HCT116 (cell line): ENCODE results near the gene PFN3. TPM values are rescaled to one million over a fixed set of nuclear protein-coding genes. Genes with fewer than 3 reads are reported as not detected.

Experiments used
- ATAC-seq: fragments of 200-7000 bp; cut with Tn5 transposase; 2 replicates; pipeline ENCODE4 v1.9.1; 2020; ENCODE audit warnings: mild to moderate bottlenecking, moderate library complexity
- BruUV-seq: library from RNA; stranded (reverse); fragments of 400-500 nt; replicated peaks from 2 replicates; lab custom pipeline; 2021; lab: Mats Ljungman, UMichigan
- CTCF ChIA-PET: fragments of 300-600 bp; sonication (Branson Sonifier 250); formaldehyde crosslinking; loops from one replicate; lab custom pipeline; 2021; ENCODE audit warnings: antibody characterized with exemption; lab: Charles Lee
- POLR2A ChIA-PET: fragments of 300-600, 350-600 bp; sonication (Branson Sonifier 250); formaldehyde crosslinking; loops from one replicate; lab custom pipeline; 2021; ENCODE audit warnings: antibody characterized with exemption; lab: Charles Lee
- RAD21 ChIA-PET, 2 experiments: fragments of 300-600 bp; sonication (Branson Sonifier 250); formaldehyde crosslinking; loops; one replicate each; lab custom pipeline; 2023; ENCODE audit warnings: low total read pairs in 2 of 2; ENCODE audit not compliant: uncharacterized antibody in 2 of 2, unreplicated experiment in 2 of 2, low non-redundant PET in 1 of 2; lab: Charles Lee
- DNase-seq: peaks from one replicate; pipeline ENCODE4 v3.0.0-alpha.2; 2010; ENCODE audit warnings: low read depth, low spot score
- H2AFZ ChIP-seq: fragments of 200-600 bp; shearing (Covaris generic), sonication (generic); 2 replicates; pipeline ENCODE4 v1.6.1; 2017; ENCODE audit warnings: low read depth, mixed run types, mixed read lengths, antibody characterized with exemption, low read length; ENCODE audit not compliant: poor library complexity, severe bottlenecking
- H3K27ac ChIP-seq: 2 replicates; pipeline ENCODE4 v1.5.1; 2012; ENCODE audit warnings: low read depth, low read length
- H3K27me3 ChIP-seq: fragments of 200-600 bp; sonication (generic); 2 replicates; pipeline ENCODE4 v1.6.1; 2016; ENCODE audit warnings: mixed run types, low read length, mixed read lengths; ENCODE audit not compliant: insufficient read depth
- H3K36me3 ChIP-seq, 2 experiments: fragments of 200-500 bp in 1 of 2; fragments of 200-600 bp in 1 of 2; sonication (Bioruptor generic) in 1 of 2; sonication (generic) in 1 of 2; 2 replicates each; pipeline versions ENCODE4 v1.5.1 to v1.6.1; 2014 to 2016; ENCODE audit warnings: low read length in 2 of 2, inconsistent platforms in 1 of 2, mixed read lengths in 1 of 2, mixed run types in 1 of 2; ENCODE audit not compliant: insufficient read depth in 2 of 2, control insufficient read depth in 1 of 2
- H3K4me1 ChIP-seq, 2 experiments: fragments of 200-600 bp in 1 of 2; sonication (generic) in 1 of 2; 2 replicates each; pipeline versions ENCODE4 v1.5.1 to v1.6.1; 2012 to 2017; ENCODE audit warnings: low read length in 2 of 2, inconsistent platforms in 1 of 2, mild to moderate bottlenecking in 1 of 2, mixed read lengths in 1 of 2, mixed run types in 1 of 2, moderate library complexity in 1 of 2; ENCODE audit not compliant: insufficient read depth in 2 of 2, control insufficient read depth in 1 of 2
- H3K4me2 ChIP-seq: fragments of 200-600 bp; sonication (generic); 2 replicates; pipeline ENCODE4 v1.6.1; 2017; ENCODE audit warnings: mixed run types, low read length, mixed read lengths
- H3K4me3 ChIP-seq, 2 experiments: fragments of 200-600 bp in 1 of 2; sonication (generic) in 1 of 2; replicated peaks in 1 of 2; 2 replicates each; pipeline ENCODE4 v1.5.1; 2011 to 2016; ENCODE audit warnings: low read length in 2 of 2, control low read depth in 1 of 2, low read depth in 1 of 2, mild to moderate bottlenecking in 1 of 2, mixed read lengths in 1 of 2, mixed run types in 1 of 2
- H3K79me2 ChIP-seq: fragments of 200-600 bp; sonication (generic); 2 replicates; pipeline ENCODE4 v1.6.1; 2017; ENCODE audit warnings: mild to moderate bottlenecking, mixed run types, low read length, moderate library complexity, mixed read lengths; ENCODE audit not compliant: insufficient read depth
- H3K9ac ChIP-seq: fragments of 200-600 bp; sonication (generic); 2 replicates; pipeline ENCODE4 v1.6.1; 2016; ENCODE audit warnings: low read length, mixed read lengths
- H3K9me2 ChIP-seq: fragments of 200-600 bp; sonication (generic), shearing (Covaris generic); 2 replicates; pipeline ENCODE4 v1.6.1; 2017; ENCODE audit warnings: mixed run types, mild to moderate bottlenecking, moderate library complexity; ENCODE audit not compliant: insufficient read depth
- H3K9me3 ChIP-seq, 2 experiments: fragments of 200-500 bp in 1 of 2; fragments of 200-600 bp in 1 of 2; sonication (Bioruptor generic) in 1 of 2; sonication (generic) in 1 of 2; 2 replicates each; pipeline ENCODE4 v1.6.1; 2014 to 2017; ENCODE audit warnings: low read length in 2 of 2, mixed read lengths in 2 of 2, inconsistent platforms in 1 of 2, low read depth in 1 of 2, mild to moderate bottlenecking in 1 of 2, mixed run types in 1 of 2, moderate library complexity in 1 of 2; ENCODE audit not compliant: control insufficient read depth in 1 of 2, insufficient read depth in 1 of 2
- H4K20me1 ChIP-seq: fragments of 200-600 bp; sonication (generic), shearing (Covaris generic); 2 replicates; pipeline ENCODE4 v1.6.1; 2017; ENCODE audit warnings: mixed run types, mild to moderate bottlenecking, moderate library complexity; ENCODE audit not compliant: insufficient read depth
- ATF3 ChIP-seq: IDR thresholded peaks from 2 replicates; pipeline ENCODE4 v1.6.1; 2012
- CBX3 ChIP-seq: IDR thresholded peaks from 2 replicates; pipeline ENCODE4 v1.6.1; 2012; ENCODE audit warnings: low read depth
- CEBPB ChIP-seq: IDR thresholded peaks from 2 replicates; pipeline ENCODE4 v1.6.1; 2012; ENCODE audit warnings: low read depth
- FOSL1 ChIP-seq: IDR thresholded peaks from 2 replicates; pipeline ENCODE4 v1.6.1; 2012; ENCODE audit warnings: low read depth
- JUND ChIP-seq: IDR thresholded peaks from 2 replicates; pipeline ENCODE4 v1.6.1; 2012
- MAX ChIP-seq: IDR thresholded peaks from 2 replicates; pipeline ENCODE4 v1.6.1; 2012
- POLR2A ChIP-seq: IDR thresholded peaks from 2 replicates; pipeline ENCODE4 v1.7.0; 2011; ENCODE audit warnings: borderline replicate concordance; ENCODE audit not compliant: insufficient read depth, insufficient read length; ENCODE audit errors: extremely low read depth
- POLR2AphosphoS5 ChIP-seq: IDR thresholded peaks from 2 replicates; pipeline ENCODE4 v1.6.1; 2011; ENCODE audit warnings: mild to moderate bottlenecking, low read depth, low read length, moderate library complexity
- RAD21 ChIP-seq: IDR thresholded peaks from 2 replicates; pipeline ENCODE4 v1.6.1; 2012; ENCODE audit warnings: low read depth, mild to moderate bottlenecking
- REST ChIP-seq: IDR thresholded peaks from 2 replicates; pipeline ENCODE4 v1.6.1; 2012; ENCODE audit warnings: low read depth
- SIN3A ChIP-seq: IDR thresholded peaks from 2 replicates; pipeline ENCODE4 v1.6.1; 2012; ENCODE audit warnings: low read depth
- SP1 ChIP-seq: IDR thresholded peaks from 2 replicates; pipeline ENCODE4 v1.6.1; 2012; ENCODE audit warnings: low read depth
- SRF ChIP-seq: IDR thresholded peaks from 2 replicates; pipeline ENCODE4 v1.6.1; 2012; ENCODE audit warnings: low read depth
- TCF7L2 ChIP-seq: IDR thresholded peaks from 2 replicates; pipeline ENCODE4 v1.7.0; 2011; ENCODE audit warnings: borderline replicate concordance, inconsistent platforms; ENCODE audit not compliant: insufficient read depth, insufficient read length; ENCODE audit errors: extremely low read depth
- ZBTB33 ChIP-seq: IDR thresholded peaks from 2 replicates; pipeline ENCODE4 v1.6.1; 2011; ENCODE audit warnings: mild to moderate bottlenecking, low read length, moderate library complexity; ENCODE audit not compliant: insufficient replicate concordance; ENCODE audit errors: extremely low read depth
- ZFX ChIP-seq: fragments of 450-650 bp; IDR thresholded peaks from 2 replicates; pipeline ENCODE4 v1.6.1; 2017
- ZNF274 ChIP-seq: fragments of 200-500 bp; sonication (Bioruptor generic); IDR thresholded peaks from 2 replicates; pipeline ENCODE4 v1.6.1; 2014; ENCODE audit warnings: mild to moderate bottlenecking, low read depth, low read length, inconsistent platforms
- intact Hi-C: fragments of 100-400 bp; cut with micrococcal nuclease; formaldehyde crosslinking; loops from 2 replicates; pipeline ENCODE4 v1.10.0; 2022
- total RNA-seq: library from RNA; stranded (reverse); gene quantifications from one replicate; pipeline ENCODE4 v1.2.1, GENCODE V29; 2021; ENCODE audit not compliant: unreplicated experiment

The PFN3 gene
- total RNA-seq, 1 experiment from 2014 or later = not detected

- peaks cover 7 to 18% of the 10 kb centered on the region in 2 experiments; a peak in 3 of 4 replicates for H3K4me1 ChIP-seq
Observed at GRCh38 chr5:177431317-177432142, 31.1 kb upstream of the PFN3 start.

More at GRCh38 chr5:177431317-177432142, 31.1 kb upstream of the PFN3 start:
- RAD21 ChIA-PET = interaction anchor here in 1 of 2 experiments (0.6 kb wide), 1 partner anchor 23 kb away, joined by 7 read pairs; no protein-coding TSS in a partner anchor
- intact Hi-C loops = no loop called here
- H3K9ac ChIP-seq = no peak overlapping the region
- BruUV-seq = no TSS peak
- no peak for ATAC-seq
- no peaks in the 10 kb centered on the region for H3K27me3 ChIP-seq
- peaks cover 19 to 41% of the 10 kb centered on the region in 2 experiments; a peak in 3 of 4 replicates for H3K36me3 ChIP-seq
- no peaks in the 10 kb centered on the region for H3K9me2 ChIP-seq
- POLR2A ChIA-PET = interaction anchor here (1.3 kb wide), 1 partner anchor 41 kb away, joined by 3 read pairs; no protein-coding TSS in a partner anchor
- H3K9me3 ChIP-seq = no peaks in the 10 kb centered on the region
- CTCF ChIA-PET = no interaction called here
- DNase-seq = no peak
- H3K79me2 ChIP-seq = peaks cover 39% of the 10 kb centered on the region
- no peak overlapping the region for H3K4me2 ChIP-seq
- H3K27ac ChIP-seq = no peak overlapping the region
- no peak overlapping the region for H3K4me3 ChIP-seq
- TF ChIP-seq TCF7L2 = no peak
- no peak for TF ChIP-seq ZBTB33
- TF ChIP-seq RAD21 = no peak
- TF ChIP-seq POLR2AphosphoS5 = no peak
- no peak for TF ChIP-seq FOSL1
- no peak for TF ChIP-seq ZNF274
- no peak for TF ChIP-seq JUND
- no peak for TF ChIP-seq ZFX
- TF ChIP-seq POLR2A = no peak
- no peak for TF ChIP-seq SIN3A
- TF ChIP-seq CEBPB = no peak
- TF ChIP-seq SP1 = no peak
- no peak for TF ChIP-seq CBX3
- no peak for TF ChIP-seq ATF3
- TF ChIP-seq MAX = no peak
- TF ChIP-seq SRF = no peak
- TF ChIP-seq REST = no peak
- H2AFZ ChIP-seq = no peak overlapping the region
- no peaks in the 10 kb centered on the region for H4K20me1 ChIP-seq
